Measurements from ENCODE around the gene APBB3.

Gene APBB3

GRCh38 chr5:140551872-140552271 is 12.5 kb downstream of the APBB3 start:
- DNase-seq (ENCODE audit: low spot score) = no peak

GRCh38 chr5:140550147-140551079 is 14.0 kb downstream of the APBB3 start:
- DNase-seq (ENCODE audit: low spot score) = no peak

GRCh38 chr5:140549237-140550144 is 14.9 kb downstream of the APBB3 start:
- DNase-seq (ENCODE audit: low spot score) = no peak

- no peak for DNase-seq (ENCODE audit: low spot score)
Observed at GRCh38 chr5:140548791-140549190, 15.6 kb downstream of the APBB3 start.

GRCh38 chr5:140548300-140548688 is 16.1 kb downstream of the APBB3 start:
- DNase-seq (ENCODE audit: low spot score) = no peak

- DNase-seq (ENCODE audit: low spot score) = peak; percentile 84
Observed at GRCh38 chr5:140547508-140548299, 16.7 kb downstream of the APBB3 start, which contains the start of gene EIF4EBP3. Gene EIF4EBP3, plus strand, starts transcription at chr5:140547662. Its CDS starts 76 bp downstream, at chr5:140547738.

GRCh38 chr5:140546851-140547507 is 17.4 kb downstream of the APBB3 start:
- no peak for DNase-seq (ENCODE audit: low spot score)

GRCh38 chr5:140545606-140546005 is 18.8 kb downstream of the APBB3 start:
- no peak for DNase-seq (ENCODE audit: low spot score)

GRCh38 chr5:140544986-140545385 is 19.4 kb downstream of the APBB3 start:
- DNase-seq (ENCODE audit: low spot score) = no peak

- DNase-seq (ENCODE audit: low spot score) = no peak
Observed at GRCh38 chr5:140542972-140543371, 21.4 kb downstream of the APBB3 start.

GRCh38 chr5:140540227-140540626 is 24.2 kb downstream of the APBB3 start:
- no peak for DNase-seq (ENCODE audit: low spot score)

- no peak for DNase-seq (ENCODE audit: low spot score)
Observed at GRCh38 chr5:140524003-140524402, 40.4 kb downstream of the APBB3 start.

- DNase-seq (ENCODE audit: low spot score) = no peak
Observed at GRCh38 chr5:140513124-140513523, 51.3 kb downstream of the APBB3 start.

GRCh38 chr5:140509898-140510297 is 54.5 kb downstream of the APBB3 start:
- DNase-seq (ENCODE audit: low spot score) = no peak
